Measurements from ENCODE around the gene SLC9A7. TPM values are rescaled to one million over a fixed set of nuclear protein-coding genes. Genes with fewer than 3 reads are reported as not detected.

SLC9A7 gene
- total and polyA plus RNA-seq, 4 donors = 2.3 to 13.2 (median 3.1) TPM

DNA sequence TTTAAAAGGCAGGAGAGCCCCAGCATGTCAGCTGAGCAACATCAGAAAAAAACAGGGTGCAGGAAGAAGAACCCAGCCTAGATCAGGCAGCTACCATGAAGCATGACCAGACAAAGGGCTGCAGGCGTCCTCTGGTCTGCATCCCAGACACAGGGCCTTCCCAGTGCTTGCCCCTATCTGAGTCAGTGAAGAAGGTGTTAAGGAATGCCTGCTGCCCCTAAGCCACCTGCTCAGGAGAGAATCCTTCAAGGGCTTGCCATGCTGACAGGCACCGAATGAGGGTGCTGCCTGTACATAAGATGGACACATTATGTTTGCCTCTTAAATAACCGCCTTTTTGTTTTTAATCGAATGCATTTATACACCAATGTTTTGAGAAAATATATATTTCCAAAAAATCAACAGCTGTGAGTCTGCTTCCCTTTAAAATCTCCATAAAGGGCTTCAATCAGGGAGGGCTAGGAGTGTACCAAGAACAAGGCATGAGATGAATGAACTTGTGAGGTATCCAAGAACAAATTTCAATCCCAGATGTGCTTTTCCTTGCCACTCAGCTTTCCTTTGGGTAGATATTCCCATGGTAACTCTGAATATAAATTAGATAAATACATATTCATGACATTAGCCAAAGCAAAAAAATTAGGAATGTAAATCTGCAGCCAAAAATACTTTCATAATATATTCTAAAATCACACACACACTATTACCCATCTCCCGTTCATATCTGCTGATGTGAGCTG is 85.1 kb downstream of the SLC9A7 start:
- WGBS = 93% methylated on average over 5 of the region's 5 CpGs
- TF ChIP-seq, protein P1, sequence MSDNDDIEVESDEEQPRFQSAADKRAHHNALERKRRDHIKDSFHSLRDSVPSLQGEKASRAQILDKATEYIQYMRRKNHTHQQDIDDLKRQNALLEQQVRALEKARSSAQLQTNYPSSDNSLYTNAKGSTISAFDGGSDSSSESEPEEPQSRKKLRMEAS (IDR thresholded peaks at IDR 0.05) = no peak
- no peak for TF ChIP-seq FOXA1 (IDR thresholded peaks at IDR 0.05)
- no peak for TF ChIP-seq YY1 (IDR thresholded peaks at IDR 0.05)
- TF ChIP-seq GABPA (IDR thresholded peaks at IDR 0.05 in 1 of 2, conservative IDR thresholded peaks at IDR 0.05 in 1 of 2) = no peak
- no peak for TF ChIP-seq HNF4G (IDR thresholded peaks at IDR 0.05)
- TF ChIP-seq, protein P2, sequence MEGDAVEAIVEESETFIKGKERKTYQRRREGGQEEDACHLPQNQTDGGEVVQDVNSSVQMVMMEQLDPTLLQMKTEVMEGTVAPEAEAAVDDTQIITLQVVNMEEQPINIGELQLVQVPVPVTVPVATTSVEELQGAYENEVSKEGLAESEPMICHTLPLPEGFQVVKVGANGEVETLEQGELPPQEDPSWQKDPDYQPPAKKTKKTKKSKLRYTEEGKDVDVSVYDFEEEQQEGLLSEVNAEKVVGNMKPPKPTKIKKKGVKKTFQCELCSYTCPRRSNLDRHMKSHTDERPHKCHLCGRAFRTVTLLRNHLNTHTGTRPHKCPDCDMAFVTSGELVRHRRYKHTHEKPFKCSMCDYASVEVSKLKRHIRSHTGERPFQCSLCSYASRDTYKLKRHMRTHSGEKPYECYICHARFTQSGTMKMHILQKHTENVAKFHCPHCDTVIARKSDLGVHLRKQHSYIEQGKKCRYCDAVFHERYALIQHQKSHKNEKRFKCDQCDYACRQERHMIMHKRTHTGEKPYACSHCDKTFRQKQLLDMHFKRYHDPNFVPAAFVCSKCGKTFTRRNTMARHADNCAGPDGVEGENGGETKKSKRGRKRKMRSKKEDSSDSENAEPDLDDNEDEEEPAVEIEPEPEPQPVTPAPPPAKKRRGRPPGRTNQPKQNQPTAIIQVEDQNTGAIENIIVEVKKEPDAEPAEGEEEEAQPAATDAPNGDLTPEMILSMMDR (IDR thresholded peaks at IDR 0.05; ENCODE audit: low read depth, low read length, missing input control) = no peak
- TF ChIP-seq FOXA2 (IDR thresholded peaks at IDR 0.05) = no peak
- no peak for TF ChIP-seq SP1 (IDR thresholded peaks at IDR 0.05)
- TF ChIP-seq, protein P3, sequence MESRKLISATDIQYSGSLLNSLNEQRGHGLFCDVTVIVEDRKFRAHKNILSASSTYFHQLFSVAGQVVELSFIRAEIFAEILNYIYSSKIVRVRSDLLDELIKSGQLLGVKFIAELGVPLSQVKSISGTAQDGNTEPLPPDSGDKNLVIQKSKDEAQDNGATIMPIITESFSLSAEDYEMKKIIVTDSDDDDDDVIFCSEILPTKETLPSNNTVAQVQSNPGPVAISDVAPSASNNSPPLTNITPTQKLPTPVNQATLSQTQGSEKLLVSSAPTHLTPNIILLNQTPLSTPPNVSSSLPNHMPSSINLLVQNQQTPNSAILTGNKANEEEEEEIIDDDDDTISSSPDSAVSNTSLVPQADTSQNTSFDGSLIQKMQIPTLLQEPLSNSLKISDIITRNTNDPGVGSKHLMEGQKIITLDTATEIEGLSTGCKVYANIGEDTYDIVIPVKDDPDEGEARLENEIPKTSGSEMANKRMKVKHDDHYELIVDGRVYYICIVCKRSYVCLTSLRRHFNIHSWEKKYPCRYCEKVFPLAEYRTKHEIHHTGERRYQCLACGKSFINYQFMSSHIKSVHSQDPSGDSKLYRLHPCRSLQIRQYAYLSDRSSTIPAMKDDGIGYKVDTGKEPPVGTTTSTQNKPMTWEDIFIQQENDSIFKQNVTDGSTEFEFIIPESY (IDR thresholded peaks at IDR 0.05) = no peak

DNA sequence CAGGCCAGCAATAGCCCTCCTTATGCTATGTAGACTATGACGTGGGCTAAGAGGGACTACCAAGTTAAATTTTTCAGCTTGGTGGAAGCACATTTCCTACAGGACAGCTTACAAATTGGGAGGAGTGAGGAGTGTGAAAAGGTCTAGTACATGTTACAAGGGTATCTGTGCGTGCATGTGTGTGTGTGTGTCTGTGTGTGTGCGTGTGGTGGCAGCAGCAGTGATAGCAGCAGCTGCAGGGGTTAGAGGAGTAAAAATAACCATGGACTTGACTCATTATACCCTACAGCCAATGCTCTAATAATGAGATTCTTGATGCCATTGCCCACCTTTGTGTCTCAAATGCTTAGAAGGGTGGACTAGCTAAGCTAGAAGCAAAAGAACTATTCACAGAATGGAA is 88.6 kb downstream of the SLC9A7 start:
- no peaks in the 10 kb centered on the region for H3K9me3 ChIP-seq (ENCODE audit: control insufficient read depth in 4 of 4, low read length in 3 of 4)
- no peak for TF ChIP-seq NR2F2 (IDR thresholded peaks at IDR 0.05)
- TF ChIP-seq FOXA1 (IDR thresholded peaks at IDR 0.05) = no peak
- no peak for TF ChIP-seq HNF4G (IDR thresholded peaks at IDR 0.05)
- no peak for TF ChIP-seq SP1 (IDR thresholded peaks at IDR 0.05)
- TF ChIP-seq, protein P2 (IDR thresholded peaks at IDR 0.05; ENCODE audit: low read depth, low read length, missing input control) = no peak
- no peak for TF ChIP-seq RXRA (IDR thresholded peaks at IDR 0.05)
- TF ChIP-seq GABPA (IDR thresholded peaks at IDR 0.05 in 1 of 2, conservative IDR thresholded peaks at IDR 0.05 in 1 of 2) = no peak
- TF ChIP-seq, protein P4, sequence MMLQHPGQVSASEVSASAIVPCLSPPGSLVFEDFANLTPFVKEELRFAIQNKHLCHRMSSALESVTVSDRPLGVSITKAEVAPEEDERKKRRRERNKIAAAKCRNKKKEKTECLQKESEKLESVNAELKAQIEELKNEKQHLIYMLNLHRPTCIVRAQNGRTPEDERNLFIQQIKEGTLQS (IDR thresholded peaks at IDR 0.05) = no peak
- no peak for TF ChIP-seq RAD21 (IDR thresholded peaks at IDR 0.05)
- TF ChIP-seq JUND (IDR thresholded peaks at IDR 0.05) = no peak
- no peak for TF ChIP-seq EGR1 (IDR thresholded peaks at IDR 0.05; ENCODE audit: low read depth in 2 of 2)
- no peak for TF ChIP-seq FOXA2 (IDR thresholded peaks at IDR 0.05)
- TF ChIP-seq, protein P1 (IDR thresholded peaks at IDR 0.05) = no peak
- TF ChIP-seq, protein P3 (IDR thresholded peaks at IDR 0.05) = no peak
- TF ChIP-seq HNF4A (conservative IDR thresholded peaks at IDR 0.05) = no peak
- TF ChIP-seq YY1 (IDR thresholded peaks at IDR 0.05) = no peak
- TF ChIP-seq, protein P5, sequence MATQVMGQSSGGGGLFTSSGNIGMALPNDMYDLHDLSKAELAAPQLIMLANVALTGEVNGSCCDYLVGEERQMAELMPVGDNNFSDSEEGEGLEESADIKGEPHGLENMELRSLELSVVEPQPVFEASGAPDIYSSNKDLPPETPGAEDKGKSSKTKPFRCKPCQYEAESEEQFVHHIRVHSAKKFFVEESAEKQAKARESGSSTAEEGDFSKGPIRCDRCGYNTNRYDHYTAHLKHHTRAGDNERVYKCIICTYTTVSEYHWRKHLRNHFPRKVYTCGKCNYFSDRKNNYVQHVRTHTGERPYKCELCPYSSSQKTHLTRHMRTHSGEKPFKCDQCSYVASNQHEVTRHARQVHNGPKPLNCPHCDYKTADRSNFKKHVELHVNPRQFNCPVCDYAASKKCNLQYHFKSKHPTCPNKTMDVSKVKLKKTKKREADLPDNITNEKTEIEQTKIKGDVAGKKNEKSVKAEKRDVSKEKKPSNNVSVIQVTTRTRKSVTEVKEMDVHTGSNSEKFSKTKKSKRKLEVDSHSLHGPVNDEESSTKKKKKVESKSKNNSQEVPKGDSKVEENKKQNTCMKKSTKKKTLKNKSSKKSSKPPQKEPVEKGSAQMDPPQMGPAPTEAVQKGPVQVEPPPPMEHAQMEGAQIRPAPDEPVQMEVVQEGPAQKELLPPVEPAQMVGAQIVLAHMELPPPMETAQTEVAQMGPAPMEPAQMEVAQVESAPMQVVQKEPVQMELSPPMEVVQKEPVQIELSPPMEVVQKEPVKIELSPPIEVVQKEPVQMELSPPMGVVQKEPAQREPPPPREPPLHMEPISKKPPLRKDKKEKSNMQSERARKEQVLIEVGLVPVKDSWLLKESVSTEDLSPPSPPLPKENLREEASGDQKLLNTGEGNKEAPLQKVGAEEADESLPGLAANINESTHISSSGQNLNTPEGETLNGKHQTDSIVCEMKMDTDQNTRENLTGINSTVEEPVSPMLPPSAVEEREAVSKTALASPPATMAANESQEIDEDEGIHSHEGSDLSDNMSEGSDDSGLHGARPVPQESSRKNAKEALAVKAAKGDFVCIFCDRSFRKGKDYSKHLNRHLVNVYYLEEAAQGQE (IDR thresholded peaks at IDR 0.05) = no peak
- TF ChIP-seq TAF1 (conservative IDR thresholded peaks at IDR 0.05) = no peak
- H3K27me3 ChIP-seq (ENCODE audit: control insufficient read depth in 4 of 4, insufficient read depth in 4 of 4, low read length in 3 of 4) = no peaks in the 10 kb centered on the region
- peaks cover 0 to 2% (median 0%) of the 10 kb centered on the region in 4 donors for H3K36me3 ChIP-seq (ENCODE audit: control insufficient read depth in 4 of 4, insufficient read depth in 3 of 4, low read depth in 1 of 4, low read length in 3 of 4)
- H3K9ac ChIP-seq (ENCODE audit: low read depth in 1 of 2, low read length in 2 of 2) = no peak overlapping the region
- 90% methylated on average over 3 of the region's 3 CpGs for WGBS
- no peaks in the 10 kb centered on the region for H3K4me1 ChIP-seq (ENCODE audit: control insufficient read depth in 4 of 4, insufficient read depth in 4 of 4, low read length in 3 of 4)
- H3K4me3 ChIP-seq (ENCODE audit: low read depth in 1 of 3, low read length in 3 of 3) = no peak overlapping the region
- no peak overlapping the region for H3K27ac ChIP-seq (ENCODE audit: low read depth in 1 of 2, low read length in 2 of 2)
- DNase-seq (ENCODE audit: low spot score) = no peak

More for the DNA sequence above, 85.1 kb downstream of the SLC9A7 start:
- no peak overlapping the region for H3K9ac ChIP-seq (ENCODE audit: low read depth in 1 of 2, low read length in 2 of 2)
- no peak for DNase-seq (ENCODE audit: low spot score)
- H3K4me1 ChIP-seq (ENCODE audit: control insufficient read depth in 4 of 4, insufficient read depth in 4 of 4, low read length in 3 of 4) = no peaks in the 10 kb centered on the region
- no peak overlapping the region for H3K27ac ChIP-seq (ENCODE audit: low read depth in 1 of 2, low read length in 2 of 2)
- no peaks in the 10 kb centered on the region for H3K27me3 ChIP-seq (ENCODE audit: control insufficient read depth in 4 of 4, insufficient read depth in 4 of 4, low read length in 3 of 4)
- no peaks in the 10 kb centered on the region for H3K9me3 ChIP-seq (ENCODE audit: control insufficient read depth in 4 of 4, low read length in 3 of 4)
- H3K36me3 ChIP-seq (ENCODE audit: control insufficient read depth in 4 of 4, insufficient read depth in 3 of 4, low read depth in 1 of 4, low read length in 3 of 4) = peaks cover 0 to 2% (median 0%) of the 10 kb centered on the region in 4 donors
- H3K4me3 ChIP-seq (ENCODE audit: low read depth in 1 of 3, low read length in 3 of 3) = no peak overlapping the region
